ENCODE results near the gene PSME3IP1. TPM values are rescaled to one million over a fixed set of nuclear protein-coding genes. Genes with fewer than 3 reads are reported as not detected.

Gene PSME3IP1
- total and polyA plus RNA-seq, 12 donors: 32.9 to 129 (median 67.8) TPM

- peak in 3 of 7 donors; percentile 11 to 60 (median 32) for DNase-seq
- intact Hi-C loops (cut with DNase I): no loop called here
Observed at GRCh38 chr16:57147381-57148221, 38.2 kb downstream of the PSME3IP1 start.

GRCh38 chr16:57146735-57147134 is 39.1 kb downstream of the PSME3IP1 start:
- intact Hi-C loops (cut with DNase I): no loop called here
- H3K4me3 ChIP-seq: no peak overlapping the region
- no peaks in the 10 kb centered on the region for H3K27me3 ChIP-seq
- TF ChIP-seq POLR2A (IDR thresholded peaks at IDR 0.05) (no peak), CTCF (IDR thresholded peaks at IDR 0.05) (no peak)
- no peaks in the 10 kb centered on the region for H3K9me3 ChIP-seq (replicated peaks in 1 of 3)
- no peaks in the 10 kb centered on the region for H3K36me3 ChIP-seq (replicated peaks in 1 of 2)
- H3K4me1 ChIP-seq (replicated peaks in 1 of 2): peaks cover 0 to 37% of the 10 kb centered on the region in 2 donors
- WGBS, 4 donors: 87 to 96% (median 93%) methylated on average over 3 to 5 of the region's 5 CpGs
- peak overlapping the region in 1 of 5 donors; percentile 67 for H3K27ac ChIP-seq
- DNase-seq: no peak

More at GRCh38 chr16:57147381-57148221, 38.2 kb downstream of the PSME3IP1 start:
- no peak overlapping the region for H3K4me3 ChIP-seq
- peak overlapping the region in 2 of 5 donors; percentile 28 to 67 for H3K27ac ChIP-seq
- no peaks in the 10 kb centered on the region for H3K9me3 ChIP-seq (replicated peaks in 1 of 3)
- no peaks in the 10 kb centered on the region for H3K27me3 ChIP-seq
- H3K36me3 ChIP-seq (replicated peaks in 1 of 2): peaks cover 0 to 3% of the 10 kb centered on the region in 2 donors
- 22 to 31% (median 24%) methylated on average over 14 of the region's 14 CpGs for WGBS, 4 donors
- H3K4me1 ChIP-seq (replicated peaks in 1 of 2): peaks cover 0 to 37% of the 10 kb centered on the region in 2 donors
- TF ChIP-seq POLR2A (IDR thresholded peaks at IDR 0.05) (no peak), CTCF (IDR thresholded peaks at IDR 0.05) (no peak)

DNA sequence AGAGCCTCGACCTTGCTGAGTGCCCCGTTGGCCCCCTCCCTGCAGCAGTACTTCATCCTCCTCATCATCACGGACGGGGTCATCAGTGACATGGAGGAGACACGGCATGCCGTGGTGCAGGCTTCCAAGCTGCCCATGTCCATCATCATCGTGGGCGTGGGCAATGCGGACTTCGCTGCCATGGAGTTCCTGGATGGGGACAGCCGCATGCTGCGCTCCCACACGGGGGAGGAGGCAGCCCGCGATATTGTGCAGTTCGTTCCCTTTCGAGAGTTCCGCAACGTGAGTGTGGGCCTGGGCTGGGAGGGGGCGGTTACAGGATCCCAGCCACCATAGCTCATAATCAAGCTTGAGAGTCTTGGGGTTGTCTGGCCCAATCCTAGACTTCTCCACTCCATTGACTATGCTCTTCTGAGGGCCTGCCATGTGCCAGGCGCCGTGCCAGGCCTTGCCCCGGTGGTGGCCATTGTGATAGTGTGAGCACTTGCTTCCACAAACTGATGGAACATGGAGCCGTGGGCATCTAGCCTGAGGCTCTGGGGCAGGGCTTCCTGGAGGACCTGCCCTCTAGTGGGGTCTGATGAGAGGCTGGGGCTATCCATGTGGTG is 39.7 kb downstream of the PSME3IP1 start:
- WGBS, 4 donors: 83 to 92% (median 89%) methylated on average over 2 to 24 of the region's 24 CpGs
- Histone ChIP-seq H3K9me3 (replicated peaks in 1 of 3) (no peaks in the 10 kb centered on the region), H3K4me3 (no peak overlapping the region), H3K27ac (peak overlapping the region in 1 of 5 donors; percentile 29), H3K36me3 (replicated peaks in 1 of 2) (no peaks in the 10 kb centered on the region), H3K27me3 (no peaks in the 10 kb centered on the region), H3K4me1 (replicated peaks in 1 of 2) (peaks cover 0 to 37% of the 10 kb centered on the region in 2 donors)
- no peak for TF ChIP-seq CTCF (IDR thresholded peaks at IDR 0.05)
- no peak for TF ChIP-seq POLR2A (IDR thresholded peaks at IDR 0.05)
- no peak for DNase-seq
- intact Hi-C loops (cut with DNase I): no loop called here

Measured in adrenal gland (tissue), 12 donors.